HG03571 (cell line): ENCODE data around the gene CALML5.

ENCODE experiments used
- ATAC-seq: cut with Tn5 transposase; IDR thresholded peaks from one replicate; pipeline ENCODE4 v1.9.1; 2021; ENCODE audit not compliant: unreplicated experiment

CALML5 gene

DNA sequence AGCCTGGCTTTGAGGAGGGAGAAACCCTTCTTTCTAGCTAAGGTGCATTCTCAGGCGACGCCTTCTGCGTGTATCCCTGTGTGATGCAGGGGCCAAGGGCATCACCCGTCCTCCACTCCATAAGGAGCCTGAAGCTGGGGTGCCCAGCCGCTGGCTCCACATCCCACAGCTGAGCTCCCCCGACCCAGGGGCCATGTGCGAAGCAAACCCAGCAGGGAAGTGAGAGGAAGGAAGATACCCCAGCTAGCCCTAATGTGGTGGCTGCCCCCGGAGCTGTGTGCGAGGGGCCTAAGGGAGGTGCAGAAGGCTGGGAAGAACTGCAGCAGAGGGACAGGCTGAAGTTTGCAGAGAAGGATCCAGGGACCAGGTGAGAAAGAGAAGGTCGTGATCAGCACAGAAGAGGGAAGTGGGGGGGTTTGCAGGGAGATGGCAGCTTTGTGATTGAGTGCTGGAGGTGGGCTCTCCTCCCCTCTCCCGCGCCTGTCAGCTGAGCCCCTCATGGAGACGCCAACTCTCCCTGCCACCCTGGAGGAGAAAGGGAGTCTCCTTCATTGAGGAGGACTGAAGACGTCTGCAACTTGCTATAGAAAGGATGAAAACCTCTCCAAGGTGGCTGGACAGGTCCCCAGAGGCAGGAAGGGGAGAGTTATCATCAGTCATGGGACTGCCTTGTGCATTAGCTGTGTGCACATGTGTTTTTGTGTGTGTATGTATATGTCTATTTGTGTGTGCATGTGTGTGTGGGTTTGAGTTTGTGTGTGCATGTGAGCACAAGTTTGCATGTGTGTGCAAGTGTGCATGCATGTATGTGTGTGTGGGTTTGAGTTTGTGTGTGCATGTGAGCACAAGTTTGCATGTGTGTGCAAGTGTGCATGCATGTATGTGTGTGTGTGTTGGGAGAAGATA is 3.5 kb upstream of the CALML5 start:
- ATAC-seq, result no peak

DNA sequence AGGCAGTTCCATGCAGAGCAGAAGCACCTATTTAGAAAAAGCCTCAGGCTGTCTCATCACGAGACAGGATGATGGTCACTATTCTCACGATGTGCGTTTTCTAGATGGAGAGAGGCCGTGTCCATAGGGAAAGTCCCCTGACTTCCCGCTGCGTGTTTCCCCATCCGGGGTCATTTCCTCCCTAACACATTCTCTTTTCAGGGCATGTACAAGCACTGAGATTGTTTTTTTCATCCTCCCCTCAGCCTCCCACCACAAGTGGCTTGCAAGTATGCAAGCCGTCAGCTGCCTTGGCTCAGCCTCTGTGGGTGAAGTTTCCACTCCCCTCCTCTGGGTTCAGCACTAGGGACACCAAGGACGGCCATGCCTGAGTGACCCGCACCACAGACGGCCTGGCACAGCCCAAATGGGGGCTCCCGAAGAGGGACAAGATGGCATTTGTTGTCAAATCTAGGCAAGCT is 2.7 kb upstream of the CALML5 start:
- ATAC-seq, result no peak

DNA sequence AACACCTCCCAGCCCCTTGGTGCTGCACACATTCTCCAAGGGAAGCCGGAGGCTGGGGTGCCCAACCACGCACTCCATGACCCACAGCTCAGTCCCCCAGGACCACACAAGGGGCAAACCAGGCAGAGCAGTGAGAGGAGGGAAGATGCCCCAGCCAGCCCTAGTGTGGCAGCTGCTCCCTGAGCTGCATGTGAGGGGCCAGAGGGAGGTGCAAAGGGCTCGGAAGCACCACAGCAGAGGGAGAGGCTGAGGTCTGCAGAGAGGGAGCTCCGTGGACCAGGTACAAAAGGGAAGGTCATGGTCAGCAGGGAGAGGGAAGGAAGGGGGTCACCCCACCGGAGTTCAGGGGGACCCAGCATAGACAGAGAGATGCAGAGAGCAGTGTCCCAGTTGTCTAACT is 1.5 kb upstream of the CALML5 start:
- no peak for ATAC-seq

DNA sequence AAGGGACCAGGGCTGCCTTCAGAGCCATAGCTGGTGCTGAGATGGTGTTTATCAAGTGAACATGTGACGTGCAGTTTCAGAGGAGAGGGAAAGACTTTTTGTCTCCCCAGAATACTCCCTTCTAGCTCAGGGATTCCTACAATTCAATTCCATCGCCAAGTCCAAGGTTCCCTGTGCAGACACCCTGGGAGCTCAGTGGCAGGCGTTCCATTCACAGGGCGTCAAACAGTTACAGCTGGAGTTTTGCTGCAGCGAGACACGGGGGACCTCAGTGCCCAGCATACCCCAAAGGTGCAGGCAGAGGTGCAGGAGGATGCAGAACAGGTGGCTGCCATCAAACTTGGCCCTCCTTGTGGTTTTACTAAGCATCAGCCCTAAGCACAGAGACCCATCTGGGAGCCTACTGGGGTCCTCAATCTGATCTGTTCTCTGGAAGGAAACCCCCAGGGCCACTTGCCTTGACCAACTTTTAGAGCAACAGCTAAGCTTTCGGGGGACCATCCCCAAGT is 846 bp upstream of the CALML5 start:
- ATAC-seq, result no peak

DNA sequence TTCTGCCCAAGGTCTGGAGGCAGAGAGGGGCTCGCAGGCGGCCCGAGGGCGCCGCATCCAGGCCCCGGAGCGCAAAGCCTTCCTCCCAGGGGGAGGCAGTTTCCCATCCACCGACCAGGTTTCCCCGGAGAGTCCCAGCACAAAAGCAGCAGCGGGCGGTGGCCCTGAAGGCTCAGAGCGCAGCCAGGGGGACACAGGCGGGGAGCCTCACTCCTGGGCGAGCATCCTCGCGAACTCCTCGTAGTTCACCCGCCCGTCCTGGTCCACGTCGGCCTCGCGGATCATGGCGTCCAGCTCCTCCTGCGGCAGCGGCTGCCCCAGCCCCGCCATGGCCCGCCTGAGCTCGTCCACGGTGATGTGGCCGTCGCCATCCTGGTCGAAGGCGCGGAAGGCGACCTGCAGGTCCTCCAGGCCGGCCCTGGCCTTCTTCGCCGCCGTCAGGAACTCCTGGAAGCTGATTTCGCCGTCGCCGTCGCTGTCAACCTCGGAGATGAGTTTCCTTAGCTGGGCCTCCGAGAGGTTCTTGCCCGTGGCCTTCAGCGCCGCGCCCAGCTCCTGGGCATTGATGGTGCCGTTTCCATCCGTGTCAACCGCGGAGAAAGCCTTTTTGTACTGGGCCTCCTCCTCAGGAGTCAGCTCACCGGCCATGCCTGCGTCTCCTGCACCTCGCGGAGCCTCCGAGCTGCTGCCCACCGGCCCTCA is 428 bp downstream of the CALML5 start:
- no peak for ATAC-seq

DNA sequence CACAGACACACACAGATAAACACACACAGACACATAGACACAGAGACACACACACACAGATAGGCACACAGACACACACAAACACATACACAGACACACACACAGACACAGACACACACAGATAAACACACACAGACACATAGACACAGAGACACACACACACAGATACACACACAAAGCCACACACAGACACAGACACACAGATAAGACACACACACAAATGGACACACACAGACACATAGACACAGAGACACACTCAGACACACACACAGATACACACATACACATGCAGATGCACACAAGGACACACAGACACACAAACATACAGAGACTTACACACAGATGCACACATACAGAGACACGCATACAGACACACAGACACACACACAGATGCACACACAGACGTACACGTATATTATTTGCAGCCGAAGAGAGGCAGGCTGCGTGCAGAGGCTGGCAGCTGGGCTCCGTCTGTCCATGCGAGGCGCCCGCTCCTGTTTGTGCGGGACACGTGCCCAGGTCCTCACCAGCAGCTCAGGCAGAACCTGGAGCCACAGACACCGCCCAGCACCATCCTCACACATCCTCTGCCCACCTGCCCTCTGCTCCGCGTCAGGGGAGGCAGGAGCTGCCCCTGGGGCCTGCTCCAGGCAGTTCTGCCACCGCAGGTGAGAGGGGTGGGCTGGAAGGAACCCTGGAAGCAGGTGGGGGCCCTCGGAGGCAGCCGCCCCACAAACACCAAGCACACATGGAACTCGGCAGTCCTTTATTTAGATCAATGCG is 1.2 kb downstream of the CALML5 start:
- no peak for ATAC-seq

DNA sequence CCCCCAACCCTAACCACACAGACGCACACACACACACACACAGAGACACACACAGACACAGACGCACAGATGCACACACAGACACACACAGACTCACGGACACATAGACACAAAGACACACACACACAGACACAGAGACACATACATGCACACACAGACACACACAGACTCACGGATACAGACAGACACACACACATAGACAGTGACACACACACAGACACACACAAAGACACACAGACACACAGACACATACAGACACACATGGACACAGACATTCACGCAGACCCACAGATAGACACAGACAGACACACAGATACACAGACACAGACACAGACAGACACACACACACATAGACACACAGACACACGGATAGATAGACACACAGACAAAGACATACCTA is 2.1 kb downstream of the CALML5 start:
- no peak for ATAC-seq

DNA sequence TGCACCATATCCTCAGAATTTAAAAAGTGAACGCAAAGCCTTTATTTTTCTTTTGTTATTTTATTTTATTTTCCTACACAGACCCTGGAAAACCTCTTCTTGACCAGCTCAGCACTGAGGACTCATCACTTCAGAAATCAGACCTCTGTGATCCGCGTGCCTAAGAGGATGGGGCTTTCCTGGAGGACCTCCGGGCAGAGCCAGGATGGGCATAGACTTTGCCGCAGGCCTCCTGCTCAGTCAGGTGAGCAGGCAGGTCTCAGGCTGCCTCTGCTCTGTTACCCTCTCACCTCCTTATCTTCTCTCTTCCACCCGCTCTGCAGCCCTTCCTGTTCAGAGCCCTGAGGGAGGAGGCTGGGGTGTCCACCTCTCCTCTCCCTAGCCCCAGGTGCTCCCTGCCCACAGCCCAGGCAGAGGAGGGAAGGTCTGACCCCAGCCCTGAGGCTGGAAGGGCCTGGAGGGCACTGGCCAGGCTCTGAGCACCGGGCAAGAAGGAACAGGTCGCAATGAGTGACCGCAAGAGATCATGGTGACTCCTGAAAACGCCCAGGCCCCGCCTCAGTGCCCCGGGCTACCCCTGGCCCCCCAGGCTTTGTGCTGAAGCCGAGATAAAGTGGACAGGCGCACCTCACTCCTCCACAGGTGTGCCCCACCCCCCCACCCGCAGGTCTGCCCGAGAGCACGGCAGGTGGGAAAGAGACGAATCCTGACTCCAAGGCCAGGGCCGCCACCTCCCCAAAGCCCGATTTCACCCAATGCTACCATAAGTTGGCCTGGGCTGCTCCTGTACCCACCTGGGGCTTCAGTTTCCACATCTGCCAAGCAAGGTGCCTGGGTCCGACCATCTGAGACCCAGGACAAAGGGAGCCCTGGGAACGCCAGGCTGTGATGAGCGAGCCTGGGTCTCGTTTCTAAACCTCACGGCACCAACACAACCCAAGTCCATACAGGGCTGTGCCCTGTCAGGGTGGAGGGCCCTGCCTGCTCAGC is 2.8 kb downstream of the CALML5 start:
- no peak for ATAC-seq

DNA sequence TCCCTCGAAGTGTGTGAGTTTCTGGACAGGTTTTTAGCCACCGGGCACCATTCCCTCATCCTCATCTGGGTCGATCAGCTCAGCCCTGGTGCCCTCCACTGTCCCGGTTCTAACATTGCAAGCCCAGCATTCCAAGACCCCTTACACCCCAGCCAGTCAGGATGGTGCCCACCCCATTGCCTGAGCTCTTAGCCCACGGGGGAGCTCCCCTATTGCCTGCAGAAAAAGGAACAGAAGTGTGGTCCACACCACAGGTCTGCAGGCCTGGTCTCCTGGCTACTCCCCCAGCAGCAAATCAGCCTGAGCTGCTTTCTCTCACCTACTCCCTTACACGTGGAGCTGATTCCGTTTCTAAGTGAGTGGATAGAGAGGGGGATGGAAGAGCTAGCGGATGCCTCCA is 4.8 kb downstream of the CALML5 start:
- no peak for ATAC-seq

DNA sequence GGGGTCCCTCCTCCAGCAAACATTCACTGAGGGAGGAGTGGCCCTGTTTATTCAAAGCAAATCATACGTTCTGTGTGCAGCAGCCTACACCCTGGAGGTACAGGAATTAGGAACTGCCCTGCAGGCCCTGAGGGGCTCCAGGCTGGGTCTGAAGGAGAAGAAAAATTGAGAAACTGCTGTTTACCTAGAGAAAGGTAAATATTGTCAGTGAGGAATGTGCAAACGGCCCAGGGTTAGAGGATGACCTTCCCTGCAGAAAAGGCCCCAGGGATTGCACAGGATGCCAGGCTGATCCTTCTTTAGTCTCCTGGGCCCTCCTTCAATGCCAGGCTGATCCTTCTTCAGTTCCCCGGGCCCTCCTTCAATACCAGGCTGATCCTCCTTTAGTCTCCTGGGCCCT is 5.7 kb downstream of the CALML5 start:
- ATAC-seq, result no peak

DNA sequence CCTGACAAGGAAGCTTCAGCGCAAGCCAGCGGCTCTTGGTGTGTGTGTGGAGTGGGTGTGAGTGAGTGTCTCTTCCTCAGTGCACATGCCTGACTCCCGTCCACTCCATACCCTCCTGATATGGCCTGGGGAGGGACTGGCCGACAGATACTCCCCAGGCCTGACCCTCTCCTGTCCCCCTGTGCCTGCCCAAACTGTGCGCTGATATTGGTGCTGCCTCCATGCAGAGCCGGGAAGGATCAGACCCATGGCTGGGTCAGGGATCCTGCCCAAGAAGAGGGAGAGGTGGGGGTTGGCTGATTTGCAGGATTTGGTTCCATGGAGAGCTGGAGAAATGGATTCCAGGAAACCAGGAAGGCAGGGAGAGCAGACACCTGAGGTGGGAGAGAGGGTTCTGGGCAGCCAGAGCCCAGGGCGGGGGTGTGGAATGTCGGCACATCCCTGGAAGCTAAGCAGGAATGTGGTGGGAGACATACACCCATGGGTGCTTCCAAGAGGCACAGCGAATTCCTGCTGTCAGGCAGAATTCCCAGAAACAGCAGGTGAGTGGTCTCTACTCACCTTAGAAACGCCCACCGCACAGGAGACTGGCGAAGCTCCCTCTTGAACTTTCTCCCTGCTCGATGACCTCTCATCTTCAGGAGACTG is 6.3 kb downstream of the CALML5 start:
- no peak for ATAC-seq

DNA sequence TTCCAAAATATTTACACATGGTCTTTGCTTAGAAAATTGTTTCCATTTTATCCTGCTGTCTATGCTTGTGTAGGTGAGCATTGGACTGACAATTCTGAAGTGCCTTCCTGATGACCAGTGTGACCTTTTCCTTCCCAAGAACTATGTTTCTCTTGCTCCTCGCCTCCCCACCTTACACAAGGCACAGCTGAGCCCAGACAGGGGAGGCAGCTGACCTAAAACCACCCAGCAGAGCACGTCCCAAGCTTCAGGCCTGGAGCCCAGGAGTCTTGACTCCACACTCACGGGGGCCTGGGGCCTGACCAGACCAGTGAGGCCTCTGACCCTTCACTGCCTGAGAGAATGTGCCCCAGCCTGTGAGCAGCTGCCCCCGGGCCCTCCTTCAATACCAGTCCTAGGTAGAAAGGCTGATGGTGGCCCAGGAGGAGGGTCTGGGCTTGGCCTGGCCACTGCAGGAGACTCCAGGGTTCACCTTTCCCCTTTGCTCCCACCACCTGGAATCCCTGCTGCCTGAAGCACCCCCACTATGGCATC is 7.0 kb downstream of the CALML5 start:
- no peak for ATAC-seq

DNA sequence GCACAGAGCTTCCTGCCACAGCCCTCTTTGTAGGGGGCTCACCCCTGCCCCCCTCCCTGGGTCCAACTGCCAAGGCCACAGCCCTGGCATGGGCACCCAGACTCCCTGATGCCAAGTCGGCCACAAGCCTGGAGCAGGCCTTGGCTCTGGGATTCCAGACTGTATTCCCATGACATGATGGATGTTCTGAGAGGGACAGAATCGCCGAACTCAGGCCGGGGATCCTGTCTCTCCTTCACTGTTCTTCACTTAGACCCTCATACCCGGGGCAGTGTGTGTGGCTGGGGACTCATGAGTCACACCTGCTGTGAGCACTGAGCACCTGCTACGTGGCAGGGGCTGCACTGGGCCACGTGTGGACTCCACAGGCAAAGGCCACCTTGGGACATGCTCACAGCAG is 7.9 kb downstream of the CALML5 start:
- no peak for ATAC-seq

DNA sequence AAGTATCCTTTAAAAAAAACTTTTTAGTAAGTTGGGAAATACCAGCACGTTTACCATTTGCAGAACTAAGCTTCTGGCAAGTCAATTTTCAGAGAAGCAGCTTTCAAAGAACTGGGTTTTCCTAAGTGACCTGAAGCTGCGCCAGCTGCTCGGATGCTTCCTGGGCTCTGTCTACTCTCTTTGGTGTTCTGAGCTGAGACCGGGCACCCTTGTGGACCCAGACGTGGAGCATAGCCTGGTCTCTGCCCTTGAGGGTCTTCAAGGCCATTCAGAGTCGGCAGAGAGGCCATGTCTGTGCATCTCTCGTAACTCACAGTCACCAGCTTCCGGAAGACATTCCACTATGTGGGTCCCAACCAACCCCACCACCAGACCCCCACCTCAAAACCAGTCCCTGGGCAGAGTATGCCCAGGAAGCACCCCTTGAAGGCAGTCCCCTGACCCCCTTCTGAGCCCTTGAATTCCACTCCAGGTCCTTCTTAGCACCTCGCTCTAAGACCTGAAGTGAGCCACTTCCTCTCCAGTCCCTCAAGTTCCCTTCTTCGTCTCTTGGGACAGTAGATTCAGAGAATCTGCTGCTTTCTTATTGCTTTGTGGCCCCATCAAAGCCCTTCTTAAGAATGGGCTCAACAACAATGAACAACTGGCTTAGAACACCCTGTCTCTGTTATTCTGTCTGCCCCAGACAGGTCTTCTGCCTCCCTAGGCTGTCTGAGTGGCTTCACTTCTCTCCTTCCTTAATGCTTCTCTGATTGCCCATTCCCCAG is 8.5 kb downstream of the CALML5 start:
- ATAC-seq, result no peak

DNA sequence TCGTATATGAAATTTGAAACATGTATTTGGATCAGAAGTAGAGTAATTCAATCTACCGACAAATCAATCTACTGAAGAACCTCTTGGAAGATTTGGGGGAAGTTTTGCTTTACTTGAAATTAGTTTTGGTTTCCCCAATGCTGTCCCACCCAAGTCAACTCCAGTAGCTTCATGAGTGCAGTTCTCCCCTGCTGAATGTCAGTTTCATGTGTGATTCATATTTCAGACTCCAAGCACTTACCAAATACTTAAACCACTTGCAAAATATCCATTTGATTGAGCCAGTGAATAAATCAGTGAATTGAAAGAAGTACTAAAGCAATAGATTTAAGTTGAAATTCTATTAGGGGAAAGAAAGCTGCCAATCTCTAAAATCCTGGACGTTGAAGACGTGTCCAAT is 9.3 kb downstream of the CALML5 start:
- no peak for ATAC-seq

DNA sequence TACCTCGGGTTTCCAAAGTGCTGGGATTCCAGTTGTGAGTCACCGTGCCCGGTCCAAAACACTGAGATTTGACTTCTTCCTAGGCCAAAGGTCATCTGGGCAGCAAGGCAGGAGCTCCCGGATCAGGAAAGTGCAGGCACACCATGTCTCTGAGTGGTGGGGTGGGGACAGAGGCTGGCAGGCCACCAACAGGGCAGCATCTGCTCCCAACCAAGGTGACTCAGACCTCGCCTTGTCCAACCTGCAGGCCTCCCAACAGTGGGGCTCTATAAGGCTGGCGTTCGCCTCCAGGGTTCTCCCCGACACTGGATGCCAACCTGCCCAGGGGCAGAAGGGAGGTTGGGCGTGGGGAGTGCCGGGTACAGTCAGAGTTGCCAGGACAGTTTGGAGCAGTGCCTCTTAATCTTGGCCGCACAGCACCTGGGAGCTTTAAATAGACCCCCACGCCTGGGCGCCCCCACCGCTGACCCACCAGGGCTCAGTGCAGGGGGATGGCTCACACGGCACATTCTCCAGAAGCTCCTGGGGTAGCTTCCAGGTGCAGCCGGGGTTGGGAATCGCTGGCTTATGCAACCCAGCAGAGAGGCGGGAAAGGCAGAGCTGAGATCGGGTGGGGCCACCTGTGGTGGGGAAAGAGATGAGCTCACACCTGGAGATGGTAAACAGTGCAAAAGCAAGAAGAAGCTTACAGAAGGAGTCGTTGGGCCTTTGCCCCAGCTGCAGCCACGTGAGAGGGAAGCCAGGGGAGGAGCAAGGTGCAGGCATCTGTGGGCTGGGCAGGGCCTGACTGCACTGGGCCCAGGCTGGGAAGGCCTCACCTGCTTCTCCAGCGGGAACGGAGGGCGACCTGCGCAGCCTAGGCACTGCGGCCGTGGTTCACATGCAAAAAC is 10.9 kb downstream of the CALML5 start:
- ATAC-seq, result no peak

DNA sequence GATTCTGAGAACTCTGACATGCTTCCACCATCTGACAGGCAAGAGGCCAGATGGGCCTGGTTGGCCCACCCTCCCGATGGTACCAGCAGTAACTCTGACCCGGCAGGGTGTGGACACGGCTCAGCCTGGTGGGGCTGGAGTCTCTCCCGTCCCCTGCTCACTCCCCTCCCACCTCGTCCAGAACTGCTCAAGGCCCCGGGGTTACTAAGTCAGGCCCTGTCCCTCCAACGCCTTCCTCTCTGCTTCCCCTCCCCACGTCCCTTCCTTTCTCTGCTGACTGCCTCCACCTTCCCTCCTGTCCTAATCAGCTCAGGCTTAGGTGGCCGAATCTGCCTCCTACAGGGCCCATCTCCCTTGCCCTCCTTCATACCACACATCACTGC is 12.5 kb downstream of the CALML5 start:
- no peak for ATAC-seq
